Gastroesophageal sphincter (tissue), 3 donors: Measurements from ENCODE around the gene PAM.

Source experiments
- EP300 ChIP-seq: sonication (generic); formaldehyde crosslinking; IDR thresholded peaks from one replicate; pipeline ENCODE4 v1.6.1; 2017; ENCODE audit warnings: antibody characterized with exemption, mild to moderate bottlenecking
- POLR2A ChIP-seq, 2 donors: fragments of 450-650 bp; IDR thresholded peaks; one replicate each; pipeline ENCODE4 v1.6.1; 2017; ENCODE audit warnings: antibody characterized with exemption in 2 of 2, mild to moderate bottlenecking in 2 of 2, moderate library complexity in 1 of 2
- TF ChIP-seq, protein P1 (sequence below), 4 experiments: fragments of 200-600 bp in 2 of 4; fragments of 450-650 bp in 2 of 4; sonication (generic) in 1 of 4; IDR thresholded peaks; one replicate each; pipeline ENCODE4 v1.5.1; 2017 to 2019; ENCODE audit warnings: antibody characterized with exemption in 4 of 4, mild to moderate bottlenecking in 2 of 4, moderate library complexity in 2 of 4

DNA sequence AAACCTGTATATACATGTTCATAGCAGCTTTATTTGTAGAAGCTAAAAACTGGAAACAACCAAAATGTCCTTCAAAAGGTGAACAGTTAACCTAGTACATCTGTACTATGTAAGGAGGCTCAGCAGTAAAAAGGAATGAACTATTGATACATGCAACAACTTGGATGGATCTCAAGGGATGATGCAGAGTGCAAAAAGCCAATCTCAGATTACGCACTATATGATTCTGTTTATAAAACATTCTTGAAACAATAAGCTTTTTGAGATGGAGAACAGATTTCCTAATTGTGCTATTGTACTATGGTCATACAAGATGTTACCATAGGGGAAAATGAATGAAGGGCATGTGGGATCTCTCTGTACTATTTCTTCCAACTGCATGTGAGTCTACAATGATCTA is 88.9 kb downstream of the PAM start:
- TF ChIP-seq, protein P1, sequence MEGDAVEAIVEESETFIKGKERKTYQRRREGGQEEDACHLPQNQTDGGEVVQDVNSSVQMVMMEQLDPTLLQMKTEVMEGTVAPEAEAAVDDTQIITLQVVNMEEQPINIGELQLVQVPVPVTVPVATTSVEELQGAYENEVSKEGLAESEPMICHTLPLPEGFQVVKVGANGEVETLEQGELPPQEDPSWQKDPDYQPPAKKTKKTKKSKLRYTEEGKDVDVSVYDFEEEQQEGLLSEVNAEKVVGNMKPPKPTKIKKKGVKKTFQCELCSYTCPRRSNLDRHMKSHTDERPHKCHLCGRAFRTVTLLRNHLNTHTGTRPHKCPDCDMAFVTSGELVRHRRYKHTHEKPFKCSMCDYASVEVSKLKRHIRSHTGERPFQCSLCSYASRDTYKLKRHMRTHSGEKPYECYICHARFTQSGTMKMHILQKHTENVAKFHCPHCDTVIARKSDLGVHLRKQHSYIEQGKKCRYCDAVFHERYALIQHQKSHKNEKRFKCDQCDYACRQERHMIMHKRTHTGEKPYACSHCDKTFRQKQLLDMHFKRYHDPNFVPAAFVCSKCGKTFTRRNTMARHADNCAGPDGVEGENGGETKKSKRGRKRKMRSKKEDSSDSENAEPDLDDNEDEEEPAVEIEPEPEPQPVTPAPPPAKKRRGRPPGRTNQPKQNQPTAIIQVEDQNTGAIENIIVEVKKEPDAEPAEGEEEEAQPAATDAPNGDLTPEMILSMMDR (IDR thresholded peaks at IDR 0.05): no peak
- TF ChIP-seq POLR2A (IDR thresholded peaks at IDR 0.05) (no peak), EP300 (no peak)
